Suprapubic skin (tissue), 3 donors: ENCODE results near the gene ITPKB.

Experiments
- CTCF ChIP-seq, 2 donors: fragments of 200-600 bp in 1 of 2; fragments of 450-650 bp in 1 of 2; sonication (generic) in 1 of 2; IDR thresholded peaks; one replicate each; pipeline ENCODE4 v1.5.1; 2016 to 2019; ENCODE audit warnings: antibody characterized with exemption in 2 of 2, mild to moderate bottlenecking in 1 of 2, moderate library complexity in 1 of 2
- EP300 ChIP-seq: sonication (generic); formaldehyde crosslinking; IDR thresholded peaks from one replicate; pipeline ENCODE4 v1.6.1; 2017; ENCODE audit warnings: antibody characterized with exemption

- TF ChIP-seq EP300, result no peak
- TF ChIP-seq CTCF (IDR thresholded peaks at IDR 0.05), result no peak
Measured at GRCh38 chr1:226738421-226738994, 574 bp downstream of the ITPKB start.
